KOPT-K1 (cell line): ENCODE data around the gene CENPF.

Experiments used
- H3K27ac ChIP-seq: fragments of 200-600 bp; sonication (generic); 2 replicates; pipeline ENCODE4 v1.5.1; 2016; ENCODE audit warnings: antibody characterized with exemption, mild to moderate bottlenecking, low read depth, low read length; ENCODE audit not compliant: poor library complexity, severe bottlenecking
- H3K36me3 ChIP-seq: fragments of 200-600 bp; sonication (generic); 2 replicates; pipeline ENCODE4 v1.5.1; 2017; ENCODE audit warnings: antibody characterized with exemption, mild to moderate bottlenecking, low read length, moderate library complexity; ENCODE audit not compliant: insufficient read depth
- H3K9me3 ChIP-seq: fragments of 200-600 bp; sonication (generic); 2 replicates; pipeline ENCODE4 v1.5.1; 2017; ENCODE audit warnings: antibody characterized with exemption, low read length, mild to moderate bottlenecking; ENCODE audit not compliant: insufficient read depth, poor library complexity, severe bottlenecking

Gene CENPF

GRCh38 chr1:214602764-214603657 lies at the start of gene CENPF:
CENPF (plus strand) TSS chr1:214603195; CDS start chr1:214613755, 10,560 bp downstream.
- peak within 1 kb of the TSS; percentile 93 for H3K27ac ChIP-seq

GRCh38 chr1:214557952-214558735 lies 44.9 kb upstream of the CENPF start:
- Histone ChIP-seq H3K27ac (no peak overlapping the region), H3K36me3 (no peaks in the 10 kb centered on the region), H3K9me3 (no peaks in the 10 kb centered on the region)

More at GRCh38 chr1:214602764-214603657, at the start of gene CENPF:
- Histone ChIP-seq H3K9me3 (no peaks in the 10 kb centered on the region), H3K36me3 (peaks cover 7% of the 10 kb centered on the region)

GRCh38 chr1:214563881-214564280 lies 39.1 kb upstream of the CENPF start:
- H3K27ac ChIP-seq = no peak overlapping the region
- H3K36me3 ChIP-seq = no peaks in the 10 kb centered on the region
- H3K9me3 ChIP-seq = no peaks in the 10 kb centered on the region

- H3K27ac ChIP-seq = no peak overlapping the region
- H3K9me3 ChIP-seq = no peaks in the 10 kb centered on the region
- H3K36me3 ChIP-seq = no peaks in the 10 kb centered on the region
Measured at GRCh38 chr1:214565310-214565709, 37.7 kb upstream of the CENPF start.

GRCh38 chr1:214566158-214567104 lies 36.6 kb upstream of the CENPF start:
- H3K27ac ChIP-seq = no peak overlapping the region

GRCh38 chr1:214567481-214567980 lies 35.5 kb upstream of the CENPF start:
- Histone ChIP-seq H3K9me3 (no peaks in the 10 kb centered on the region), H3K36me3 (no peaks in the 10 kb centered on the region), H3K27ac (no peak overlapping the region)

More at GRCh38 chr1:214566158-214567104, 36.6 kb upstream of the CENPF start:
- Histone ChIP-seq H3K36me3 (no peaks in the 10 kb centered on the region), H3K9me3 (no peaks in the 10 kb centered on the region)

GRCh38 chr1:214568328-214568727 lies 34.7 kb upstream of the CENPF start:
- Histone ChIP-seq H3K9me3 (no peaks in the 10 kb centered on the region), H3K27ac (no peak overlapping the region), H3K36me3 (no peaks in the 10 kb centered on the region)

GRCh38 chr1:214569357-214570004 lies 33.5 kb upstream of the CENPF start:
- H3K9me3 ChIP-seq = no peaks in the 10 kb centered on the region
- no peaks in the 10 kb centered on the region for H3K36me3 ChIP-seq
- H3K27ac ChIP-seq = no peak overlapping the region

GRCh38 chr1:214570442-214570841 lies 32.6 kb upstream of the CENPF start:
- no peaks in the 10 kb centered on the region for H3K36me3 ChIP-seq
- no peaks in the 10 kb centered on the region for H3K9me3 ChIP-seq
- H3K27ac ChIP-seq = no peak overlapping the region

- H3K36me3 ChIP-seq = no peaks in the 10 kb centered on the region
- peaks cover 7% of the 10 kb centered on the region for H3K9me3 ChIP-seq
- no peak overlapping the region for H3K27ac ChIP-seq
Measured at GRCh38 chr1:214571281-214571680, 31.7 kb upstream of the CENPF start.

- H3K27ac ChIP-seq = no peak overlapping the region
- H3K9me3 ChIP-seq = peaks cover 17% of the 10 kb centered on the region
Measured at GRCh38 chr1:214573386-214574318, 29.3 kb upstream of the CENPF start.

GRCh38 chr1:214574598-214575411 lies 28.2 kb upstream of the CENPF start:
- peaks cover 17% of the 10 kb centered on the region for H3K9me3 ChIP-seq
- H3K36me3 ChIP-seq = no peaks in the 10 kb centered on the region
- no peak overlapping the region for H3K27ac ChIP-seq

More at GRCh38 chr1:214573386-214574318, 29.3 kb upstream of the CENPF start:
- no peaks in the 10 kb centered on the region for H3K36me3 ChIP-seq
